Measurements from ENCODE around the gene GTF2I.
"Not testable (repeated sequence)": the region's sequence is repeated elsewhere in the genome, so short reads cannot be mapped to it uniquely, and the experiment has no call there.

- not testable (repeated sequence) for TF ChIP-seq ZNF274 (IDR thresholded peaks at IDR 0.05; ENCODE audit: insufficient read depth, insufficient read length); ELK1 (IDR thresholded peaks at IDR 0.05; ENCODE audit: low read depth, low read length)
These were observed 109.0 kb downstream of the GTF2I start for GRCh38 chr7:74766509-74766908.
